SK-N-MC (cell line): ENCODE data around the gene PTPRF.

Experiments
- EZH2 ChIP-seq: fragments of 200-600 bp; sonication (generic); IDR thresholded peaks from one replicate; pipeline ENCODE4 v1.6.1; 2017; ENCODE audit warnings: antibody characterized with exemption
- FOXP2 ChIP-seq: optimal IDR thresholded peaks from 2 replicates; pipeline ENCODE3; 2011; ENCODE audit warnings: mild to moderate bottlenecking, moderate library complexity; ENCODE audit not compliant: insufficient read depth; ENCODE audit errors: extremely low read length, control extremely low read depth

DNA sequence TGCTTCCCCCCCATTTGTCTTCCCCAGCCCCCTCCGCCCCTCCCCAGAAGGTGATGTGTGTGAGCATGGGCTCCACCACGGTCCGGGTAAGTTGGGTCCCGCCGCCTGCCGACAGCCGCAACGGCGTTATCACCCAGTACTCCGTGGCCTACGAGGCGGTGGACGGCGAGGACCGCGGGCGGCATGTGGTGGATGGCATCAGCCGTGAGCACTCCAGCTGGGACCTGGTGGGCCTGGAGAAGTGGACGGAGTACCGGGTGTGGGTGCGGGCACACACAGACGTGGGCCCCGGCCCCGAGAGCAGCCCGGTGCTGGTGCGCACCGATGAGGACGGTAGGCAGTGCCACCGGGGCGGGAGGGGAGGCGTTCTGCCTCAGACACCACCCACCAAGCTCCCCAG lies 67.0 kb downstream of the PTPRF start:
- no peak for TF ChIP-seq FOXP2
- no peak for TF ChIP-seq EZH2
